MV-4-11 (cell line): ENCODE measurements around the gene CT45A7.
"Not testable (repeated sequence)": the region's sequence is repeated elsewhere in the genome, so short reads cannot be mapped to it uniquely, and the experiment has no call there.

Experiments used
- DNase-seq: peaks from one replicate; lab custom pipeline; 2025; lab: John Stamatoyannopoulos, UW

The CT45A7 gene

GRCh38 chrX:135837180-135837579, at the start of gene CT45A7:
CT45A7 (minus strand) TSS chrX:135837280; CDS start chrX:135833533, 3,747 bp downstream.
- DNase-seq: not testable (repeated sequence)

GRCh38 chrX:135882741-135883140, 45.7 kb upstream of the CT45A7 start:
- DNase-seq: not testable (repeated sequence)

- DNase-seq: not testable (repeated sequence)
Observed at GRCh38 chrX:135871712-135872111, 34.6 kb upstream of the CT45A7 start, which contains the start of gene CT45A9. CT45A9 (minus strand) TSS chrX:135871812; CDS start chrX:135868061, 3,751 bp downstream.

GRCh38 chrX:135854438-135854837, 17.4 kb upstream of the CT45A7 start, which contains the start of gene CT45A8:
CT45A8 (minus strand) TSS chrX:135854538; CDS start chrX:135850783, 3,755 bp downstream.
- DNase-seq: not testable (repeated sequence)

- DNase-seq: not testable (repeated sequence)
Observed at GRCh38 chrX:135819912-135820311, 17.2 kb downstream of the CT45A7 start, which contains the start of gene CT45A2. CT45A2 (minus strand) TSS chrX:135820012; CDS start chrX:135816265, 3,747 bp downstream.

- not testable (repeated sequence) for DNase-seq
Observed at GRCh38 chrX:135802687-135803086, 34.4 kb downstream of the CT45A7 start, which contains the start of gene CT45A6. CT45A6 (minus strand) TSS chrX:135802787; CDS start chrX:135798993, 3,794 bp downstream.

- not testable (repeated sequence) for DNase-seq
Observed at GRCh38 chrX:135785403-135785802, 51.7 kb downstream of the CT45A7 start, which contains the start of gene CT45A5. CT45A5 (minus strand) TSS chrX:135785503; CDS start chrX:135781729, 3,774 bp downstream.
